Stomach (tissue), 4 donors: Measurements from ENCODE around the gene FZD4.

ENCODE experiments used
- EP300 ChIP-seq: sonication (generic); formaldehyde crosslinking; IDR thresholded peaks from one replicate; pipeline ENCODE4 v1.6.1; 2017; ENCODE audit warnings: antibody characterized with exemption
- POLR2A ChIP-seq, 4 donors: fragments of 450-650 bp; IDR thresholded peaks; one replicate each; pipeline ENCODE4 v1.6.1; 2016; ENCODE audit warnings: antibody characterized with exemption in 4 of 4, control low read depth in 2 of 4, mild to moderate bottlenecking in 1 of 4, moderate library complexity in 1 of 4
- TF ChIP-seq, protein P1 (sequence below), 7 experiments: fragments of 450-650 bp in 4 of 7; fragments of 200-600 bp in 3 of 7; sonication (generic) in 3 of 7; IDR thresholded peaks; one replicate each; pipeline ENCODE4 v1.5.1; 2016 to 2019; ENCODE audit warnings: antibody characterized with exemption in 7 of 7, control low read depth in 2 of 7, mild to moderate bottlenecking in 1 of 7

DNA sequence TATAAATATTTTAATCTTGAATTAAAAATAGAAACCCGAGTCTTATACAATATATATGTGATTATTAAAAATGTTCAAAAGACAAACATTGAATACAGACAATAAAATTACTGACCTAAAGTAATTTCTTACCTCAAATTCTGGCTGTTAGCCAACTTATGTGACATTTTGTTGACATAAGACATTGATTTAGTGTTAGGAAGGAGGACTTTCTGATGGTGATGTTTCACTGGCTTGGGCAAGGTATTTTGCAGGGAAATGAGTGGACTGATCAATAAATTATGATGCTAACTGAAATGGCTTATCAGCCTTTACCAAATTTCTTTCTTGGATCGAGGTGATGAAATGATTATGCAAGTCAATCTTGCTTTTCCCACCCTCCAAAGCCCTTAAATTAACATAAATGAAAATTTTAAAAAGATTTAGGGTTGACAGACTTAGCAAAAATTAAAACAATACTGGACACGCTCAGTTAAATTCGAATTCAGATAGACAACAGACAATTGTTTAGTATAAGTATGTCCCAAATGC, 33.2 kb upstream of the FZD4 start:
- TF ChIP-seq, protein P1, sequence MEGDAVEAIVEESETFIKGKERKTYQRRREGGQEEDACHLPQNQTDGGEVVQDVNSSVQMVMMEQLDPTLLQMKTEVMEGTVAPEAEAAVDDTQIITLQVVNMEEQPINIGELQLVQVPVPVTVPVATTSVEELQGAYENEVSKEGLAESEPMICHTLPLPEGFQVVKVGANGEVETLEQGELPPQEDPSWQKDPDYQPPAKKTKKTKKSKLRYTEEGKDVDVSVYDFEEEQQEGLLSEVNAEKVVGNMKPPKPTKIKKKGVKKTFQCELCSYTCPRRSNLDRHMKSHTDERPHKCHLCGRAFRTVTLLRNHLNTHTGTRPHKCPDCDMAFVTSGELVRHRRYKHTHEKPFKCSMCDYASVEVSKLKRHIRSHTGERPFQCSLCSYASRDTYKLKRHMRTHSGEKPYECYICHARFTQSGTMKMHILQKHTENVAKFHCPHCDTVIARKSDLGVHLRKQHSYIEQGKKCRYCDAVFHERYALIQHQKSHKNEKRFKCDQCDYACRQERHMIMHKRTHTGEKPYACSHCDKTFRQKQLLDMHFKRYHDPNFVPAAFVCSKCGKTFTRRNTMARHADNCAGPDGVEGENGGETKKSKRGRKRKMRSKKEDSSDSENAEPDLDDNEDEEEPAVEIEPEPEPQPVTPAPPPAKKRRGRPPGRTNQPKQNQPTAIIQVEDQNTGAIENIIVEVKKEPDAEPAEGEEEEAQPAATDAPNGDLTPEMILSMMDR (IDR thresholded peaks at IDR 0.05) = no peak
- no peak for TF ChIP-seq EP300
- TF ChIP-seq POLR2A (IDR thresholded peaks at IDR 0.05) = no peak
